Measurements from ENCODE around the gene ADAT2.

DNA sequence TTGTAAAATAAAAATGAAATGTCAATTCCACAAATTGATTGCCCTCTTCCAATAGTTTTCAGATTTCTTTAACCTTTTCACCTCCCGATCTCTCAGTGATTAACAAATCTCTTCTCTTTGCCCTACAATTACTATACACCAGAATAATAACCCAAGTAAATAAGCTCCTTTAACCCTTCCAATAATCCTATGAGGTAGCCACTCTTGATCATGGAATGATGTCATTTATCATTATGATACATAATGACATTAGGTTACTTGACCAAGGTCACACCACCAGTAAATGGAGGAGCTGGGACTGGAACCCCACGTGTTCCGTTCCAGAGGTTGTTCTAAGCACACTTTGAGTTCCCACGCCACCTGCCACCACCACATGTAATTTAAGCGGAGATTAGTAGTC is 54.8 kb downstream of the ADAT2 start:
- TF ChIP-seq, protein P1, sequence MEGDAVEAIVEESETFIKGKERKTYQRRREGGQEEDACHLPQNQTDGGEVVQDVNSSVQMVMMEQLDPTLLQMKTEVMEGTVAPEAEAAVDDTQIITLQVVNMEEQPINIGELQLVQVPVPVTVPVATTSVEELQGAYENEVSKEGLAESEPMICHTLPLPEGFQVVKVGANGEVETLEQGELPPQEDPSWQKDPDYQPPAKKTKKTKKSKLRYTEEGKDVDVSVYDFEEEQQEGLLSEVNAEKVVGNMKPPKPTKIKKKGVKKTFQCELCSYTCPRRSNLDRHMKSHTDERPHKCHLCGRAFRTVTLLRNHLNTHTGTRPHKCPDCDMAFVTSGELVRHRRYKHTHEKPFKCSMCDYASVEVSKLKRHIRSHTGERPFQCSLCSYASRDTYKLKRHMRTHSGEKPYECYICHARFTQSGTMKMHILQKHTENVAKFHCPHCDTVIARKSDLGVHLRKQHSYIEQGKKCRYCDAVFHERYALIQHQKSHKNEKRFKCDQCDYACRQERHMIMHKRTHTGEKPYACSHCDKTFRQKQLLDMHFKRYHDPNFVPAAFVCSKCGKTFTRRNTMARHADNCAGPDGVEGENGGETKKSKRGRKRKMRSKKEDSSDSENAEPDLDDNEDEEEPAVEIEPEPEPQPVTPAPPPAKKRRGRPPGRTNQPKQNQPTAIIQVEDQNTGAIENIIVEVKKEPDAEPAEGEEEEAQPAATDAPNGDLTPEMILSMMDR (IDR thresholded peaks at IDR 0.05), result no peak
- TF ChIP-seq POLR2A (IDR thresholded peaks at IDR 0.05), result no peak

Data from thyroid gland (tissue), 4 donors.